Epidermal melanocyte (primary cell): Measurements from ENCODE around the gene FOXN3.
"Not testable (repeated sequence)": the region's sequence is repeated elsewhere in the genome, so short reads cannot be mapped to it uniquely, and the experiment has no call there.

Experiments
- DNase-seq: peaks from one replicate; pipeline ENCODE4 v3.0.0; 2011; ENCODE audit warnings: low spot score; ENCODE audit not compliant: insufficient read length

Gene FOXN3

DNA sequence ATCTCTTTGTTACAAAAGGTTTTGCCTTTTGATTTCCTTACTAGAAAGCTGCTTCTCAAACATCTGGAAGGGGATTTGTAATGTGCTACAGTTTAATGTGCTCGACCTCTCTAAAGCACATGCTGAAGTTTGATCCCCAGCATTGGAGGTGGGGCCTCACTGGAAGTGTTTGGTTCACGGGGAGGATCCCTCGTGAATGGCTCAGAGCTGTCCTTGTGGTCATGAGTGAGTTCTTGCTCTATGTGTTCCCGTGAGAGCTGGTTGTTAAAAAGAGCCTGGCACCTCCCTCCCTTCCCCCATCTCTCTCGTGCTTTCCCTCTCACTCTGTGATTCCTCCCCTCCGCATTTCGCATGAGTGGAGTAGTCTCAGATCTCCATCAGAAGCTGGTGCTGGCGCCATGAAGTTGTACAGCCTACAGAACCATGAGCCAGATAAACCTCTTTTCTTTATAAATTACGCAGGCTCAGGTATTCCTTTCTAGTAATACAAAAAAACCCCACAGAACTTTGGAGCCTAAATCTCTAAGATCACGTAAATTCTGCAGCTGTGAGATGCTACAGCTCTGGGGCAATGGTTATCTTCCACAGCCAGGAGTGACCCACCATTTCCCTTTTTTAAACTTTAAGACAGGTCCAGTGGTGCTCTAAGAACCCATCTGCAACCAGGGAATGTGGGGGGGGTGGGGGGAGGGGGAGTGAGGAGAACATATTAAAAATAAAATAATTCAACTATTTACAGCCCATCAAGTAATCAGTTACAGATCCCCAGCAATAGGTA lies 214.4 kb downstream of the FOXN3 start:
- no peak for DNase-seq

DNA sequence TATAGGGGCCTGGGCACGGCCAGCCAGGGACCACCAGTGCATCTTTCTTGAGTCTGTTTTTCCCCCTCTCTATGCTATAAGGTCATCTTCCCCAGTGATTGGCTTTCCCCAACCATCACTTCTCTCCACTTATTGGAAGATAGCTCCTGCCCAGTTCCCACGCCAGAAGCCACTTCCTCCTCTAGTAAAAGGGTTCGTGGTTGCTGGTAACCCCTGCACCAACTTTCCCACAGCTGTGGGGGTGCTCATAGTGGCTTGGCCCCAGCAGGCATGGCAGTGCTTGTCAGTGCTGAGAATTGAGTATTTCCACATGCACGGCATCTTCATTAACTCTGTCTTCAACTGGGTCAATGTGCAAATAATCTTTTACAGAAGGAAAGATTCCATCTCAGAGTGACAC lies 215.4 kb downstream of the FOXN3 start:
- DNase-seq, result no peak

DNA sequence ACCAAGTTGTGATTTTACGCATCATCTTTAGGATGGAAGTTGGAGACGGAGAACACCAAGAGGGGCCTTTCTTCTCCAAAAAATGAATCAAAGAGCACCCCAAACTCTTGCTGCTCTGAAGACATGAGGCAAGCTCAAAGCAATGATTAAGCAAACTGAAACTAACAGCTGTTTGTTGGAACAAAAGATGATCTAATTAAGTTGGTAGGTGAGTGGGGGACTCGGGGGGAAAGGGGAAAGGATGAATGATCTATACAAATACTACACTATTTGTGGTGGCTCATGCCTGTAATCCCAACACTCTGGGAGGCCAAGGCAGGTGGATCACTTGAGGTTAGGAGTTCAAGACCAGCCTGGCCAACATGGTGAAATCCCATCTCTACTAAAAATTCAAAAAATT lies 217.7 kb downstream of the FOXN3 start:
- not testable (repeated sequence) for DNase-seq

DNA sequence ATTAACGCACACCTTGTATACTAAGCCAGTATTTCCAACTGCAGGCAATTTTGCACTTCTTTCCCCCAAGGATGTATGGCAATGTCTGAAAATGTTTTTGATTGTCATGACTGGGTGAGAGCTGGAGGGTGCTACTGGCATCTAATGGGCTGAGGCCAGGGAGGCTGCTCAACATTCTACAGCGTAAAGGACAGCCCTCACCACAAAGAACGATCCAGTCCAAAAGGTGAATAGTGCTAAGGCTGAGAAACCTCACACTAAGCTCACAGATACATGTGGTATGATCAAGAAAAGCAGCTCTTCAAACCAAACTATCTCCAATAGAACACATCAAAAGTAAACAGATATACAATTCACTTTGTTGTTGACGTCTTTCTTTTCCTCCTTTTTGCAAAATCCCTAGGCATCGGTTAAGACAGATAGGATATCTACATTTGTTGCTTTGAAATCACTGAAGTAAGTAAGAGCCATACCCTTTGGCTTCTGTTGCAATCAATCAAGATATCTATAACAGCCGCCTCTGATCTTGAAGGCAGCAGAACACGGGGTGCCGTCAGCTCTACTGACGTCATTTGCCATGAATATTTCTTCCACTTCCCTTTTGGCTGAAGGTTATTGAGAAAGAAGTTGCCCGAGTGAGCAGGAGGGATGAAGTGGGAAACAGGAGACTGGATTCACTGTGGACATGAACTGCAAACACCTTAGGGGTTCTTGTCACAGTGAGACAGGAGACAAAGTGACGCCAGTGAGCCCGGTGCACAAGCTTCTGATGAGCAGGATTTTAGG lies 218.3 kb downstream of the FOXN3 start:
- no peak for DNase-seq

DNA sequence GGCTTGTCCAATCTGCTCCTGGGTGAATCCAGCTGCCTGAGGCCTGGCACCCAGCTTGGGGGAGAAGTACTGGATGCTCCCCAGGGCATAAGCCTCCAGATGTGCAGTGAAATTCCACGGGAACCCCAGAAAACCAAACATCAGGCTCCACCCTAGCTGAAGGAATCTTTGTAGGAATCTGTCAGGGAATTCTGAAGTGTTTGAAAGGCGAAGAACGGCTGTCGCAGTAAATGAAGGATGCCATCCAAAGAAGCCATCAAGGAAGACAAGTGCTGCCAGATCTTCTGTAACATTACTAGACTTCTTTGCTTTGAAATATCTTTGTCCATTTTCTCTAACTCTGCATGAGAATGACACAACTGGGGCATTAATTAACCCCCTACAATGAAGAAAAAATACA lies 219.4 kb downstream of the FOXN3 start:
- DNase-seq, result no peak

DNA sequence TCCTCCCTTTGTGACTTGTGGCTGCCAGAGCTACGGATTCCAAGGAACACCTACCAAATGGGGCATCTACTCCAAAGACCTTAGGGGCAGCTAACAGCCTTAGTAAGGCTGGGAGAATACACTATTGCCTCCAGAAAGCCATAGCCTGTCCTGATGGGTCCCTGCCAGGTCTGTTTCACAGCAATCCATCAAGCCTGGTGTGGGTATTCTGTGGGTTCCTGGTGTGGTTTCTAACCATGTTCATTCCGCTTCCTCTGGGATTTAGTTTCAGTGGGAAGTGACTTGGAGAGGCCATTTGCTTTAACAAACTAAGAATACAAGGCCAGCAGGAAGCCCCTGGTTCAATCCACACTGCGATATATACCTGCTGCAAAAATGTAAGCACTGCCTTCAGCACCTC lies 220.5 kb downstream of the FOXN3 start:
- DNase-seq, result no peak

DNA sequence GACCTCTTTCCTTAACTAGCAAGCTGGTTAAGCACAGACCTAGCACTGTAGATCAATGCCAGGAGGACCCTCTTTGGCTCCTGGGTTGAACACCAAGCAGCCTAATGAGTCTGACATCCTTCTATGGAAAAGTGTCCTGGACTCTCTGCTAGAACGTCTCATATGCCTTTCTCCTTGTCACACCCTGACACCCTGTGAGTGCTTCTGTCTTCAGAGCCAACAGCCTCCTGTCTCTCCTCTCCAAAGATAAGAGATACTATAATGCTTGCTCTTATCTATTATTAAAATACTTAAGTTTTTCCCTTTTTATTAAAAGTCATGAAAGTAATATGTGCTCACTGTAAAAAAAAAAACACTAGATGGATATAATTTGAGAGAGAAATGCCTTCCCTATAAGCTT lies 222.7 kb downstream of the FOXN3 start:
- no peak for DNase-seq

DNA sequence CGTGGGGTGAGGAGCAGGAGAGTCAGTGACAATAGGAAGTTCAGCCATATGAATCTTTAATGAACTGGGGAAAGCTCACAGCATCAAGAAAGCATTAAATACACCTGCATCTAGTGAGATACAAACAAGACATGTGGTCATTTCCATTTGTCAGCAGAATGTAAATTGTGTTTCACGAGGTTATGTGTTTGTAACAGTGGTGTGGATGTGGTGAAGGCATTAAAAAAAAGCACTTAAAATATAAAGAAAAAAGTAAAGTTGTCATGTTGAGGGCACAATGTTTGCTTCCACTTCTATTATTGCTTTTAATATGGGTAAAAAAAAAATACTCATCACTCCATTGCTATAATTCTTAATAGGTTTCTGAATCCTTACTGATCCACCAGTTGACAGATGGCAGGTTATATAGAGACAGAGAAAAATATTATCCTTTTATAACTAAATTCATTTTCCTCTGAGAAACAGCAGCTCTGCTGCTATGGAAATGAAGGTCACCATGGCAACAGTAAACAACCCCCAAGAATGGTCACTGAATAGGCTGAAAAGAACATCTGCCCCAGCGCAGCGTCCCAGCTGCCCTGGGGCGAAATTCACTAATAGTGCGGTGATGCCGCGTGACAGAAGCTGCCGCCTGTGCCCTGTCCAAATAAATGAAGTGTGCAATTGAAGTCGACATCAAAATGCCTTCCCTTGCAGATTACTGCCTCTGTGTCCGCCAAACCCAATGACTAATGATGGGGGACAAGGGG lies 226.1 kb downstream of the FOXN3 start:
- DNase-seq, result peak; percentile 79

DNA sequence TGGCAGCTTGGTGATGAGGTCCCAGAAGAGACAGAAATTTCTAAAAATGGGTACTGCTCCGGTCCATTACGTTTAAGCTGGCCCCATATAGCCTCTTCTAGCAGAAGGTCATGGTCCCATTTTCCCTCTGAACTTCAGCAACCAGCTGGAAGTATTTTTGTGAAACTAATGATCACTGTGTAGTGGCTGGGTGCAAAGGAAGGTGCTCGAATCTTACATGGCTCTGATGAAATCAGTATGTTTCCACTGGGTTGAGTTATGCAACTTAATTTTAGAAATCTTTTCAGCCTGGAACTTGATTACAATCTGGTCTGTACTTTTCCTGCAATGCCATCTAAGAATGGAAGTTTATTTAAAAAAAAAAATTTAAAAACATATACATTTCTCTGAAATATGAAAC lies 228.5 kb downstream of the FOXN3 start:
- no peak for DNase-seq

DNA sequence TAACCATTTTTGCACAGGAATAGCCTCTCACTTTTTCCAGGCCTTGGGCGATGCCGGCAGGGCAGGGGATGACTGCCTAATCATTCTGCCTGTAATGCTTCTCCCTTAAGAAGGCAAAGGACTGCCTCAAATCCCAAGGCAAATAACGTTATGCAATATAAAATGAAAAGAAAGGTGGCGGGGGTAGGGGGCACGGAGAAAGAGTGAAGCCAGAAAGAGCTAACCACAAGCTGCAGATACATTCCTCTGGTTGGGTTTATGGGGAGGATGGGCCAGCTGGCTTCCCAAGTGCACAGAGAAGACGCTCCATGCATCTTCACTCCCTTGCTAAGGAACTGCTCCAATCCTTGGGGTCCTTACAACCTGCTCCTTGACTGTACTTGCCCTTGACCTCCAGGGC lies 229.5 kb downstream of the FOXN3 start:
- no peak for DNase-seq

DNA sequence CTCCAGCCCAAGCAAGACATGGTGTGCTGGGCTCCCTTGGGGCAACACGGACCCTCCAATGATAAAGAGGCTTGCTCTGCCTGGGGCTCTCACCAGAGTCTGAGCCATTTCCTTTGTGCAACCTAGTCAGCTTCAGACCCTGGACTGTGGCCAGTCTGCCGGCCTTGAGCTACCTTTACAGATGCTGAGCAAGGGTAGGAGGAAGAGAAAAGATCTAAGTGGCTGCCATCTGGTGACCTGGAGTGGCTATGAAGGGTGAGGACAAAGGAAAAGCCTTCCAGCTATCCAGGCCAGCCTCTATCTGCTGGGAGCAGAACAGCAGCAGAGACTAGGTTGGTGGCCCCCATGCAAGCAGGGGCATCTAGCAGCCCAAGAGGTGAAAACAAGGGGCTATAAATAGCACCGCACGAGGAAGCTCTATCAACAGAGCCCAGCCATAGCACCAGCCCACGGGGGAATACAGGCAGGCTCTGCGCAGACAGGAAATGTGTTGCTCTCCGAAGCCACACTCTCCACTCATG lies 230.1 kb downstream of the FOXN3 start:
- DNase-seq, result no peak

DNA sequence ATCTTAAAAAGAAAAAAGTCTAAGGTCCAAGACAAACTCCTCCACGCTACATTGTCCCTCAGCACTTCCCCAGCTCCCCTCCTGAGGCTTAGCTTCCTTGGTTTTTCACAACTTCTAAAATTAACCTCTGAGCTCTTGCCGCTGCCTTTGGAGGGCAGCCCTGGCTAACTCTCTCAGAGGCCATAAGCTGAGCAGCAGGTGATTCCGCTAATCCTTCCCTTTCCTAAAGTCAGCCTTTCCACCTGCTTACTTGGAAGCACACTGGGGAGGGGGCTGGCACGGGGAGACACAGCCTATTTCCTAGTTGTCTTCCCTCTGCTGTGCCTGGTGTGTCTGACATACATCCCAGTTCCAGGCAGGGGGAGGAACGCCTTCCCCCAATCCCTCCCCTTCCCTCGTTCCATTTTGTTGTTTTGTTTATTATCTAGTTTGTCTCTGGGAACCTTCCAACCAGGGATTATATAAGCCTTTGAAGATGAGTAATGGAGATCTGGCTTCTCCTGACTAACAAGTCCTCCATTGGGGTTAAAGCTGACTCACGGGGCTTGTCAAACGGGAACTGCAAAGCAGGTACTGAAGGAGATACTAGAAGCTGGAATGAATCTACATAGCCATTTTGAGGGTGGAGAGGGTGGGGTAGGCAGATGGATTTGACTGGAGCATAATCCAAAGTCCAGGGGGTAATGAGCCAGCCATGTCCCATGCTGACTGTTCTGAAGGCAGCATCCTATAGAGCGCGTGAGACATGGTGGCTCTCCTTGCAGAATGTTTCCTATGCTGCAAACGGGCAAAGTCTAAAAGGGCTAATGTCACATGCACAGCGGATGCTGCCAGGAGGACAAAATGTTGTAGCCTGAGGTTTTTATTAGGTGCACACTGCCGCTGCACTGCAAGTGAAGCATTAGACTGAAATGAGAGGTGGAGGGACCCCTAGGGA lies 230.8 kb downstream of the FOXN3 start:
- no peak for DNase-seq

DNA sequence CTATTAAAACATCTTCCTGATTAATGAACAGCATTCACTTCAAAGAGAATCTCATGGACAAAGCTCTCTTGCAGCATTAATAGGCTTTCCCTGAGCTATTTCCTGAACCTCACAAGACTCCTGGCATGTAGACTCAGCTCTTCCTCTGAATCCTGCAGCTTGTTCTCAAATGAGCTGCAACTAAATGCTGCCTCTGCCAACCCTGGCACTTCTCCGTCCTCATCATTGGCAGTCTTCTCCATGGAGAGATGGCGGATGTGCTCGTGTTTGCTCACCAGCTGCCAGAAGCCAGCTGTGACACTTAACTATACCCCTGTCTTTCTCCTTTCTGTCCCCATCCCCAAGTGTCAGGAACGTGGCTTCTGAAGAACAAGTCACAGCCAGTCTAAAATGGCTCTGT lies 232.1 kb downstream of the FOXN3 start:
- DNase-seq, result no peak

DNA sequence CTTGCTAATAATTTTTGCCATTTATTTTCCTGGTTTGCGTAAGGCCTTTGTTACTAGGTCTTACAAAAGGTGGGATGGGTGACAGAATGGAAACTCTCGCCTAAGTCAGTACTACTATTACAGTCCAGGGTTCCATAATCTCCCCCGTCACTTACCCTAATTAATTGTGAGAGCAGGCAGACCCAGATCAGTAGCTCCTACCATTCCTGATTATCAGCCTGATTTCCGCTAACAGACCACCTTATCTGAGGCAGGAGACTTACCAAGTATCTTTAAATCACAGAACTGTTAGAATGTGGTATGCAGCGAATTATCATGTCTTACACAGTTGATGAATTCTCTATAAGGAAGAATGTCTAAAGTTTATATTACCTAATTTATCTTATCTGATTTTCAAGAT lies 234.7 kb downstream of the FOXN3 start:
- no peak for DNase-seq

DNA sequence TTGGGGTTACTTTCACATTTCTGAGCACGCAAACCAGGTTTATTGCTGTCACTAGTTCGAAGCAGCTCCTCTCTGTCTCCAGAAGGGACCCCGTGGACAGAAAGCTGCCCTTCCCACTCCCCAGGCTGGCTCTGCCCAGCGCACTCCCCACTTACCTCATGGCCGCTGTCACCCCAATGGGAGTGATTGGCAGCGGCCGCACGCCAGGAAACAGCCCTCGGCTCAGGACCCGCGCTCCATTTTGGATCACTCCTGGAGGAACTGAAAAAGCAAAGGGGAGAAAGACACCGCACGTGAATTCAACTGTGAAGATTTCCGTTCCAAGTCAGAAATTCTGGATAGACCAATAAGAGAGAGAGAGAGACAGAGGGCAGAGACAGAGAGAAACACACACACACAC lies 236.5 kb downstream of the FOXN3 start:
- DNase-seq, result no peak

DNA sequence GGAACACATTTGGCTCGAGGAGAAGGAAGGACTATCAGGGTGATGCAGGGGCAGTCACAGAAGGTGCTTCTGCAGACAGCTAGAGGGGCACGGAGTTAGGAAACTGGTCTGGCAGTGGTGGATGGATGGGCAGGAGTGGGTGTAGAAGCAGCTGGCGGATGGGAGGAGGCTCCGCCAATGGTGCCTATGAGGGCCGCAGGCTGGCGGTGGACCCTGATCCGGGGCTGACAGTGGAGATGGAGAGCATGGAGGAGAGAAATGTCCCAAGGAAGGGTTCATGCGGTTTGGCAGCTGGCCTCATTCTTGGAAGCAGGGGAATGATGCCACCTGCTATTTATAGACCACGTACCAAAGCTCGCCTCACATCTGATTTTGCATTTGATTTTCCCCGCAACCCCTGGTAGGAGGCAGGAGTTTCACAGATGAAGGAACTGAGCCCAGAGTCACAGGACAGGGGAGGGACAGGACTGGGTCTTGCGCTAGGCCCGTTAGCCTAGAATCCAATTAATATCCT lies 237.1 kb downstream of the FOXN3 start:
- DNase-seq, result no peak

DNA sequence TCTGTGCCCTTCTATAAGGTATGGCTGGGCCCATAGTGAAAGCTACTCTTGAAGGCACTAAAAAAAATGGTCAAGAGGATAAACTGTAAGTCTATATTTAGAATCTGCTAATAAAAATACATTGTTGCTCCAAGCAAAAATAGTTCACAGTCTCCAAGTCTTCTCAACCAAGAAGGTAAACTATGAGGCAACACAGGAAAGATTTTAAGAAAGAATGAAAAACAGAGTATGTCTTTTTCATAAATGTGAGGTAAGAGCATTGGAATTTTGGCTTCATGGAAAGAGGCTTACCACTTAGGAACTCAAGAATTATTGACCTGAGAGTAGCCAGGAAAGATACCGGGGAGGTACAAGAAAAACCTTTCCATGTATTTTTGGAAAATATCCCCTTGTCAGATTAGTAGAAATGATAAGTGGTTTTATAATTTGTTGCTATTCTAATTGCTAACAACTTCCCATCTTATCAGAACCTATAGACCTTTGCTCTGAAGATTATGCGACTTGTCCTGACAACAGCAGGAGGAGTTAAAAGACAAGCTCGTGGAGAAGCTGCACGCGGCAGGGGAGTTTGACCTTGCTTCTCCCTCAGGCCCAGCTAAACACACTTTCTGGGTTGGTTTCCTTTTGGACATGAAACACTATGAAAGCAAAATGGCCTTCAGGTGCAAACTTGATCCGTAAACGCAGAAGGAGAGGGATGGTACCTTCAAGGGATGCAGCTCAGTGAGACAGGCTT lies 238.1 kb downstream of the FOXN3 start:
- DNase-seq, result no peak

DNA sequence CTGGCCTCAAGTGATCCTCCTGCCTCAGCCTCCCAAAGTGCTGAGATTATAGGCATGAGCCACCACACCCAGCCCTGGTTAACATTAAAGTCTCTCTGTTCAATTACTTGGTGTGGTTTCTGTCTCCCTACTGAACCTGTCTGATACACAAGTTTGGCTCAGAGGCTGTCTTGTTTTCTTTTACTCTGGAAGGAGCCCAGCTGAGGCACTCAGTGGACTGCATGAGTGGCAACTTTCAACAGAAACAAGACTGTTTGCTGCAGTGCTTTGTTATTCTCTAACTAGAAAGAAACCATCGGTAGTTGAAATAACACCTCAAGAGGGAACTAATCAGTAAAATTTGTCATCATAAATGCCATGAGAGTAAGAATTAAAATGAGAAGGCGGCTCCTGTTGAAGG lies 238.7 kb downstream of the FOXN3 start:
- no peak for DNase-seq

DNA sequence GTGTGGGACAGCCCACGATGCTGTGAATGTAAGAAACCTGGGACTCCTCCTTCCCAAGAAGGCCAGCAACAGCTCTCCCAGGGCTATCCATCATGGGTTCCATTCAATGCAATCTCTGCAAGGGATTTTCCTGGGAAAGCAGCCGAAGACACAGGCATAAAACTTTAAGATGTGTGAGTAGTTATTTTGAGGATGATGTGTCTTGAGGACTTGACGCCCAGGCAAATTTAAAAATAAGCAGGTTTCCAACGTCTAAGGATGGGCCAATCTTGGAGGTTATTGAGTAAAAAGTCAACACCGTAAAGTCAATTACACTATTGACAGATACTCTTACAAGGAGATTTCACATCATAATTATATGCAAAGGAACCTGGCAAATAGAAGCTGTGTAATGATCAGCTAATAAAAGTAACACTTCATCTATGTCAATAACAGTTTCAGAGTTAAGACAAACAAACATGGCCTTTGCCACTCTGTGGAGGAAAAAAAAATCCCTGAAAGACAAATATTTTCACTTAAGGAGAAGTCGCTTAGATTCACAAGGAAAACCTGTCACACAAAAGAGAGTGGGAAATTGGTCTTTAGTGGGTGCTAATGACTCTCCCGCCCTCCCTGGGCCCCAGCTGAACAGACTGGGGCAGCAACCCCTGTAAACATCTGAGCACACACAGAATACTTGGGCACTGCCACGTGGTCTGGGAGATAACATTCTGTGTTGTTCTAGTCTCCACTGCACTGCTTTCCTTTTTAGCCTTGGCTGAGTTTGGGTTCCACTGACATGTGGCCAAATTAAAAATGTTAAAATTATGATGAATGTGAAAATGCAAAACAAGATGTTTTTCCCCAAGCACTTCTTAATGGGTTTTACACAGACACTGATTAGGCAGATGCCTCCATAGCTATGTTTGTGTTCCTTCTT lies 240.9 kb downstream of the FOXN3 start:
- no peak for DNase-seq
